Heart left ventricle (tissue), 13 donors: Measurements from ENCODE around the gene DIP2C.

Source experiments
- POLR2A ChIP-seq, 2 donors: fragments of 450-650 bp; IDR thresholded peaks; one replicate each; pipeline ENCODE4 v1.6.1; 2017; ENCODE audit warnings: antibody characterized with exemption in 2 of 2, mild to moderate bottlenecking in 2 of 2, moderate library complexity in 2 of 2
- TF ChIP-seq, protein P1 (sequence below), 12 donors: fragments of 200-600 bp; sonication (generic) in 4 of 12; IDR thresholded peaks; one replicate each; pipeline versions ENCODE4 v1.5.0 to v1.8.0; 2018 to 2022; ENCODE audit warnings: antibody characterized with exemption in 12 of 12, mild to moderate bottlenecking in 5 of 12
- donor health status: ischemic (EF 13 %, LVEDD 7.1; RV severe dilation, severe dysfunction).
- donor health status: DM: no; HTN: yes; CAD: no.
- donor health status: DM: no; HTN: no; CAD: no.
- donor health status: ischemic (EF 25% LVEDD 6.9; RV normal size, moderate dysfunction).
- donor health status: ischemic (EF 25% LVEDD 5.7; RV mildly dilated, moderate dysfunction).
- donor health status: ischemic (EF 35%, LVEDD 5.7; RV mildly dilated, moderate dysfunction).
- donor health status: nonischemic (EF 11% LVEDD 7.7; RV severe dilation, severe dysfunction).
- donor health status: DM: yes; HTN: yes; CAD: no.
- donor health status: PGD.
- donor health status: ischemic (EF 29% LVEDD 5.4; RV normal size, mild dysfunction).
- donor health status: nonischemic (EF 23%, LVEDD 6.1; RV moderate dilation, normal function).

DNA sequence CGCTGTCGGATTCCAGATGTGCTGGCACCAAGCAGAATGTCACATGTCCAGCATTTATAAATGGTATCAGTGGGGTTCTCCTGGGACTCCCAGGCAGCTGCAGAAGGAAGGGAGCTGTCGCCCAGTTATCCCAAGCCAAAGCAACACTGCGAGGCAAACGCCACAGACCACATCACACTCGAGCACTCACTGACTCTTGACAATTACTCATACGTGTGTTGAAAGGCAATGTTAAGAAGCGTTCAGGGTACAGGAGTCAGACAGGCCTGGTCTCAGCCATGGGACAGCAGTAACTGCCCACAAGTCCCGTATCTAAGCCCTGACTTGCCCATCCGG lies 113.4 kb downstream of the DIP2C start:
- TF ChIP-seq, protein P1, sequence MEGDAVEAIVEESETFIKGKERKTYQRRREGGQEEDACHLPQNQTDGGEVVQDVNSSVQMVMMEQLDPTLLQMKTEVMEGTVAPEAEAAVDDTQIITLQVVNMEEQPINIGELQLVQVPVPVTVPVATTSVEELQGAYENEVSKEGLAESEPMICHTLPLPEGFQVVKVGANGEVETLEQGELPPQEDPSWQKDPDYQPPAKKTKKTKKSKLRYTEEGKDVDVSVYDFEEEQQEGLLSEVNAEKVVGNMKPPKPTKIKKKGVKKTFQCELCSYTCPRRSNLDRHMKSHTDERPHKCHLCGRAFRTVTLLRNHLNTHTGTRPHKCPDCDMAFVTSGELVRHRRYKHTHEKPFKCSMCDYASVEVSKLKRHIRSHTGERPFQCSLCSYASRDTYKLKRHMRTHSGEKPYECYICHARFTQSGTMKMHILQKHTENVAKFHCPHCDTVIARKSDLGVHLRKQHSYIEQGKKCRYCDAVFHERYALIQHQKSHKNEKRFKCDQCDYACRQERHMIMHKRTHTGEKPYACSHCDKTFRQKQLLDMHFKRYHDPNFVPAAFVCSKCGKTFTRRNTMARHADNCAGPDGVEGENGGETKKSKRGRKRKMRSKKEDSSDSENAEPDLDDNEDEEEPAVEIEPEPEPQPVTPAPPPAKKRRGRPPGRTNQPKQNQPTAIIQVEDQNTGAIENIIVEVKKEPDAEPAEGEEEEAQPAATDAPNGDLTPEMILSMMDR (IDR thresholded peaks at IDR 0.05): no peak
- TF ChIP-seq POLR2A (IDR thresholded peaks at IDR 0.05): no peak
